ENCODE results near the gene SAYSD1.
"Not testable (repeated sequence)": the region's sequence is repeated elsewhere in the genome, so short reads cannot be mapped to it uniquely, and the experiment has no call there.

The SAYSD1 gene

GRCh38 chr6:39114704-39115599 lies at the start of gene SAYSD1:
Gene SAYSD1 (minus strand): TSS chr6:39115186. CDS start chr6:39115089, 97 bp downstream.
- peak; percentile 95 for FAIRE-seq
- peak; percentile 76 for DNase-seq (ENCODE audit: insufficient read length, low spot score)

GRCh38 chr6:39157511-39157910 lies 42.5 kb upstream of the SAYSD1 start:
- FAIRE-seq = no peak
- DNase-seq (ENCODE audit: insufficient read length, low spot score) = no peak

- no peak for FAIRE-seq
- no peak for DNase-seq (ENCODE audit: insufficient read length, low spot score)
Measured at GRCh38 chr6:39156801-39157200, 41.8 kb upstream of the SAYSD1 start.

GRCh38 chr6:39154705-39155104 lies 39.7 kb upstream of the SAYSD1 start:
- DNase-seq (ENCODE audit: insufficient read length, low spot score) (no peak), FAIRE-seq (no peak)

GRCh38 chr6:39153766-39154397 lies 38.9 kb upstream of the SAYSD1 start:
- DNase-seq (ENCODE audit: insufficient read length, low spot score) (no peak), FAIRE-seq (no peak)

- no peak for DNase-seq (ENCODE audit: insufficient read length, low spot score)
- FAIRE-seq = no peak
Measured at GRCh38 chr6:39152262-39152661, 37.3 kb upstream of the SAYSD1 start.

- FAIRE-seq (no peak), DNase-seq (ENCODE audit: insufficient read length, low spot score) (no peak)
Measured at GRCh38 chr6:39151211-39151610, 36.2 kb upstream of the SAYSD1 start.

- no peak for FAIRE-seq
- no peak for DNase-seq (ENCODE audit: insufficient read length, low spot score)
Measured at GRCh38 chr6:39144481-39145173, 29.6 kb upstream of the SAYSD1 start.

GRCh38 chr6:39143238-39143930 lies 28.4 kb upstream of the SAYSD1 start:
- FAIRE-seq = no peak

GRCh38 chr6:39140556-39141167 lies 25.7 kb upstream of the SAYSD1 start:
- DNase-seq (ENCODE audit: insufficient read length, low spot score) (no peak), FAIRE-seq (no peak)

More at GRCh38 chr6:39143238-39143930, 28.4 kb upstream of the SAYSD1 start:
- no peak for DNase-seq (ENCODE audit: insufficient read length, low spot score)

- FAIRE-seq (peak; percentile 55), DNase-seq (ENCODE audit: insufficient read length, low spot score) (no peak)
Measured at GRCh38 chr6:39137245-39137644, 22.3 kb upstream of the SAYSD1 start.

GRCh38 chr6:39136207-39136606 lies 21.2 kb upstream of the SAYSD1 start:
- not testable (repeated sequence) for DNase-seq (ENCODE audit: insufficient read length, low spot score); FAIRE-seq

GRCh38 chr6:39134761-39135160 lies 19.8 kb upstream of the SAYSD1 start:
- DNase-seq (ENCODE audit: insufficient read length, low spot score); FAIRE-seq: not testable (repeated sequence)

GRCh38 chr6:39130691-39131090 lies 15.7 kb upstream of the SAYSD1 start:
- no peak for FAIRE-seq

GRCh38 chr6:39128832-39129231 lies 13.8 kb upstream of the SAYSD1 start:
- FAIRE-seq (no peak), DNase-seq (ENCODE audit: insufficient read length, low spot score) (no peak)

More at GRCh38 chr6:39130691-39131090, 15.7 kb upstream of the SAYSD1 start:
- DNase-seq (ENCODE audit: insufficient read length, low spot score) = no peak

GRCh38 chr6:39128106-39128505 lies 13.1 kb upstream of the SAYSD1 start:
- no peak for DNase-seq (ENCODE audit: insufficient read length, low spot score)
- FAIRE-seq = no peak

- FAIRE-seq = no peak
- no peak for DNase-seq (ENCODE audit: insufficient read length, low spot score)
Measured at GRCh38 chr6:39124114-39124513, 9.1 kb upstream of the SAYSD1 start.

GRCh38 chr6:39118921-39119320 lies 3.9 kb upstream of the SAYSD1 start:
- DNase-seq (ENCODE audit: insufficient read length, low spot score) (no peak), FAIRE-seq (no peak)

- FAIRE-seq = peak; percentile 18
- DNase-seq (ENCODE audit: insufficient read length, low spot score) = no peak
Measured at GRCh38 chr6:39114388-39114703, 640 bp downstream of the SAYSD1 start.

- DNase-seq (ENCODE audit: insufficient read length, low spot score) (no peak), FAIRE-seq (no peak)
Measured at GRCh38 chr6:39113788-39114187, 1.2 kb downstream of the SAYSD1 start.
